ENCODE data around the gene PASK. TPM values are rescaled to one million over a fixed set of nuclear protein-coding genes. Genes with fewer than 3 reads are reported as not detected.

PASK gene
- total and polyA plus RNA-seq, 7 donors, result 1.4 to 16.4 (median 4.4) TPM

DNA sequence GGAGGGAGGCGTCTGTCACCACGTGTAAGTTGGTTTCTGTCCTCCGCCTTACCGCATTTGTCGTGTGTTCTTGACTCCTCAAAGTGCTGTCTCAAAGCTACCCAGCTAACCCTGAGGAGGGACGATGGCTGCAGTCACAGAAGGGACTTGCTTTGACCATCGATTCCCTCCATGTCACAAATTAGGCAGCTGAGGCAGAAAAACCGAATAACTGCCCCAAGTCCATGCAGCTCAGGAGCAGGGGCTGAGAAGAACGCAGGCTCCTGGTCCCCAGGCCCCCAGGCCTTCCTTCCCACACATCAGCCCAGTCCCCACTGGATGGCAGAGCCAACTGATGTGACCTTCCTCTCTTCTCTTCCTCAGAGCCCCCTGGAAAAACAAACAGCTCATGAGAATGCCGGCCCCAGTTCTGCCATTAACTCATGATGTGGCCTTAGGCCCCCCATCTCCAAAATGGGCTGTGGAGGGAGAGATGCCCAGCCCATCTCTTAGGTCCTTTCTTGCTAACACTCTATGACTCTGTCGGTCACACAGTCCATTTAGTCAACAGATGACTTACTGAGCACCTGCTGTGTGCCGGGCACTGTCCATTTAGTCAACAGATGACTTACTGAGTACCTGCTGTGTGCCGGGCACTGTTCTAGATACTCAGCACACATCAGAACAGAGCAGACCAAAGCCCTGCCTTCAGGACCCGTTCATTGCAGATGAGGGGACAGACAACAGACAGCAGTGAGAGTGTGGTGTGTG lies 66.8 kb downstream of the PASK start:
- TF ChIP-seq EP300 (IDR thresholded peaks at IDR 0.05) (no peak), POLR2AphosphoS5 (IDR thresholded peaks at IDR 0.05) (no peak), POLR2A (IDR thresholded peaks at IDR 0.05) (no peak)
- TF ChIP-seq, protein P1, sequence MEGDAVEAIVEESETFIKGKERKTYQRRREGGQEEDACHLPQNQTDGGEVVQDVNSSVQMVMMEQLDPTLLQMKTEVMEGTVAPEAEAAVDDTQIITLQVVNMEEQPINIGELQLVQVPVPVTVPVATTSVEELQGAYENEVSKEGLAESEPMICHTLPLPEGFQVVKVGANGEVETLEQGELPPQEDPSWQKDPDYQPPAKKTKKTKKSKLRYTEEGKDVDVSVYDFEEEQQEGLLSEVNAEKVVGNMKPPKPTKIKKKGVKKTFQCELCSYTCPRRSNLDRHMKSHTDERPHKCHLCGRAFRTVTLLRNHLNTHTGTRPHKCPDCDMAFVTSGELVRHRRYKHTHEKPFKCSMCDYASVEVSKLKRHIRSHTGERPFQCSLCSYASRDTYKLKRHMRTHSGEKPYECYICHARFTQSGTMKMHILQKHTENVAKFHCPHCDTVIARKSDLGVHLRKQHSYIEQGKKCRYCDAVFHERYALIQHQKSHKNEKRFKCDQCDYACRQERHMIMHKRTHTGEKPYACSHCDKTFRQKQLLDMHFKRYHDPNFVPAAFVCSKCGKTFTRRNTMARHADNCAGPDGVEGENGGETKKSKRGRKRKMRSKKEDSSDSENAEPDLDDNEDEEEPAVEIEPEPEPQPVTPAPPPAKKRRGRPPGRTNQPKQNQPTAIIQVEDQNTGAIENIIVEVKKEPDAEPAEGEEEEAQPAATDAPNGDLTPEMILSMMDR (IDR thresholded peaks at IDR 0.05), result no peak
- Histone ChIP-seq H3K27me3 (no peaks in the 10 kb centered on the region), H3K36me3 (peaks cover 4 to 32% (median 8%) of the 10 kb centered on the region in 4 donors), H3K9me3 (no peaks in the 10 kb centered on the region), H3K4me1 (peaks cover 0 to 6% (median 0%) of the 10 kb centered on the region in 4 donors), H3K4me3 (no peak overlapping the region), H3K27ac (no peak overlapping the region)
- intact Hi-C loops (cut with DNase I), result no loop called here
- WGBS, 2 donors, result 68 to 85% methylated on average over 14 of the region's 14 CpGs
- DNase-seq, result no peak

DNA sequence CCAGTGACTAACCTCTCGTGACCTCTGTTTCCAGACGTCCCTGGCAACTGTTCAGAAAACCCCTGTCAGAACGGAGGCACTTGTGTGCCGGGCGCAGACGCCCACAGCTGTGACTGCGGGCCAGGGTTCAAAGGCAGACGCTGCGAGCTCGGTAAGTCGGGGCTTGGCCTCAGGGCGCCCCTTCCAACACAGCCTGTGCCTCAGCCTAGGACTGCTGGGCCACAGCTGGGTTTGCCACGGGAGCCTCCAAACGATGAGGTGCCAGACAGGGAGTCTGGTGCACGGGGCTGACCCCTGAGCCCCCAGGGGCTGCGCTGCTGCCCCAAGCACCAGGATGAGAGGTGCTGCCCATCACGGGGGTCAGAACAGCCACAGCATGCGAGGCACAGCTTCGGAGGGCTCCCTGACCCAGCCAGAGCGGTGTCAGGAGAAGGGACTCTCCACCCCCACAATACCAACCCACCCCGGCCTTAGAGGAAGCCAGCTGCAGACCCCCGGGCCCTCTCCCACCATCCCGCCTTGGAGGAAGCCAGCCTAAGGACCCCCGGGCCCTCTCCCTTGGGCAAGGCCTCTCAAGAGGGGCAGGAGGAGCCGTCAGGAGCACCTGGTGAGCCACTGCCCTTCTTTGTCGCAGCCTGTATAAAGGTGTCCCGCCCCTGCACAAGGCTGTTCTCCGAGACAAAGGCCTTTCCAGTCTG lies 67.5 kb downstream of the PASK start:
- DNase-seq, result no peak
- 51 to 76% methylated on average over 28 of the region's 28 CpGs for WGBS, 2 donors
- Histone ChIP-seq H3K4me1 (peaks cover 0 to 6% (median 0%) of the 10 kb centered on the region in 4 donors), H3K36me3 (peaks cover 0 to 25% (median 4%) of the 10 kb centered on the region in 4 donors), H3K27ac (no peak overlapping the region), H3K27me3 (no peaks in the 10 kb centered on the region), H3K9me3 (no peaks in the 10 kb centered on the region), H3K4me3 (no peak overlapping the region)
- intact Hi-C loops (cut with DNase I), result no loop called here
- TF ChIP-seq, protein P1 (IDR thresholded peaks at IDR 0.05), result no peak
- TF ChIP-seq EP300 (IDR thresholded peaks at IDR 0.05), result no peak
- TF ChIP-seq POLR2A (IDR thresholded peaks at IDR 0.05), result no peak
- TF ChIP-seq POLR2AphosphoS5 (IDR thresholded peaks at IDR 0.05), result no peak

DNA sequence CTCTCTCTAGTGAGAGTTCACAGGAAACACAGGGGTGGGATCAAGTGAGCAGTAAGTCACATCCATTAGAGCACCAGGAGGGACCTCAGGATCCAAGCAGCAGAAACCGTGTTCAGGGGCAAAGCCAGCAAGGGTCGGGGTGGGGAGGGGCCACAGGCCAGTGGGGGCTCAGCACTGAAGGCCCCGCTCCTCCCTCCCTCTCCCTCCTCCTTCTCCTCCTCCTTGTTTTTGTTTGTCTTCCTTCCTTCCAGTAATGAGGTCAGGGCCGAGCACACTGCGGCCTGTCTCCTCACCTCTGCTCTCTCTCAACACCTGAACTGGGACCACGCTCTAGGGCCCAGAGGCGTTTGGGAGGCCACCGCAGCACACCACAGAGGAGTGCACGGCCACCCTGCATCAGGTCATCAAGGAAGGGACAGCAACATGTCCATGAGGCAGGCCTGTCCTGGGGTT lies 68.1 kb downstream of the PASK start:
- 56 to 58% methylated on average over 9 of the region's 9 CpGs for WGBS, 2 donors
- Histone ChIP-seq H3K27me3 (no peaks in the 10 kb centered on the region), H3K4me3 (no peak overlapping the region), H3K27ac (no peak overlapping the region), H3K36me3 (peaks cover 0 to 19% (median 4%) of the 10 kb centered on the region in 4 donors), H3K4me1 (peaks cover 0 to 6% (median 0%) of the 10 kb centered on the region in 4 donors), H3K9me3 (no peaks in the 10 kb centered on the region)
- TF ChIP-seq POLR2A (IDR thresholded peaks at IDR 0.05), result no peak
- TF ChIP-seq, protein P1 (IDR thresholded peaks at IDR 0.05), result no peak
- no peak for TF ChIP-seq POLR2AphosphoS5 (IDR thresholded peaks at IDR 0.05)
- TF ChIP-seq EP300 (IDR thresholded peaks at IDR 0.05), result no peak
- intact Hi-C loops (cut with DNase I), result no loop called here
- no peak for DNase-seq

DNA sequence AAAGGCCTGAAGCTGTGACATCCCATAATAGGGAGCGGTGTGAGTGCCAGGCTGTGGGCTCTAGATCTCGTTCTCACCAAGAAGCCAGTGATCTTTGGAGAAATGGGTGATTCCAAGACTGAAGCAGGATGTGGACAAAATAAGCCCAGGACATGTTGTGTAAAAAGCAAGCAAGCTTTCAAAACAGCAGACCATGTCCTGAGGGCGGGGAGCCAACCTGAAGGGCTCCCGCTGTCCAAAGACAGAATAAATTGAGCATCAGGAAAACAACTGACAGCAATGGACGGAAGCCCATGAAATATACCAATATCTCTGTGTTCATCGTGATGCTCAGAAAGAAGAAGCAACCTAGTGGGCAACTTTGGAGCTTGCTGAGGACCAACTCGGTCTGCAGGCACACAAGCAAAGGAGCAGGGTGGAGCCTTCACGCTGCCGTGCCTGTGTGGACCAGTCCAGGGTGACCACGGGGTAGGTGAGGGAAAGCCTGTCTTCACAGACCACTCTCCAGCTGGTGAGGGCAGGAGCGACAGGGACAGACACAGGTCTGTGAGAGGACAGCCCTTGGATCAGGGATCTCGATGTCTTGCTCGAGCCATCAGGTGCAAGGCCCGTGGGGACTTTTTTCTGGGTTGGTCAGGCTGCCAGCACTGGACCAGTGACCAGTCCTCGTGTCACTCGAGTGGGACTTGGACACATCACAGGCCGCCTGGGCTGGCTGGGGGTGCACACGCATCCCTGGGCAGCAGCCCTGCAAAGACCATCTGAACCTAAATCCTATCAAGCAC lies 68.7 kb downstream of the PASK start:
- WGBS, 2 donors, result 81 to 82% methylated on average over 18 of the region's 18 CpGs
- Histone ChIP-seq H3K27me3 (no peaks in the 10 kb centered on the region), H3K4me3 (no peak overlapping the region), H3K36me3 (peaks cover 0 to 16% (median 5%) of the 10 kb centered on the region in 4 donors), H3K9me3 (no peaks in the 10 kb centered on the region), H3K4me1 (peaks cover 0 to 6% (median 0%) of the 10 kb centered on the region in 4 donors), H3K27ac (no peak overlapping the region)
- DNase-seq, result no peak
- TF ChIP-seq POLR2A (IDR thresholded peaks at IDR 0.05) (no peak), POLR2AphosphoS5 (IDR thresholded peaks at IDR 0.05) (no peak), EP300 (IDR thresholded peaks at IDR 0.05) (no peak)
- TF ChIP-seq, protein P1 (IDR thresholded peaks at IDR 0.05), result no peak
- intact Hi-C loops (cut with DNase I), result no loop called here

All from sigmoid colon (tissue), 7 donors.